Neural cell (in vitro differentiated cells): Measurements from ENCODE around the gene LGALS8. TPM values are rescaled to one million over a fixed set of nuclear protein-coding genes. Genes with fewer than 3 reads are reported as not detected.

Experiments
- H2AFZ ChIP-seq: fragments of 200-600, 300-800 bp; sonication (generic), shearing (Covaris generic); 2 replicates; pipeline ENCODE4 v1.6.0; 2014; ENCODE audit warnings: low read depth, mild to moderate bottlenecking, antibody characterized with exemption, low read length, moderate library complexity
- H3F3A ChIP-seq: fragments of 200-600 bp; shearing (Covaris generic); 2 replicates; pipeline ENCODE4 v1.6.1; 2016; ENCODE audit warnings: mild to moderate bottlenecking, moderate library complexity, mixed read lengths, antibody characterized with exemption, low read length; ENCODE audit not compliant: insufficient read depth, poor library complexity, severe bottlenecking
- H3K27ac ChIP-seq: fragments of 200-600, 300-800 bp; sonication (generic), shearing (Covaris generic); 2 replicates; pipeline ENCODE4 v1.5.1; 2014; ENCODE audit warnings: mild to moderate bottlenecking, low read length, moderate library complexity
- H3K27me3 ChIP-seq: fragments of 300-800, 200-600 bp; sonication (generic), shearing (Covaris generic); 2 replicates; pipeline ENCODE4 v1.6.0; 2014; ENCODE audit warnings: mild to moderate bottlenecking, low read depth, low read length, moderate library complexity; ENCODE audit not compliant: insufficient read depth
- H3K36me3 ChIP-seq: fragments of 300-800, 200-600 bp; sonication (generic), shearing (Covaris generic); 2 replicates; pipeline ENCODE4 v1.5.1; 2014; ENCODE audit warnings: mild to moderate bottlenecking, antibody characterized with exemption, low read length, moderate library complexity; ENCODE audit not compliant: insufficient read depth
- H3K4me2 ChIP-seq: fragments of 300-800, 200-600 bp; sonication (generic), shearing (Covaris generic); 2 replicates; pipeline ENCODE4 v1.6.0; 2014; ENCODE audit warnings: mild to moderate bottlenecking, low read length
- H3K4me3 ChIP-seq: fragments of 300-800, 200-600 bp; sonication (generic), shearing (Covaris generic); 2 replicates; pipeline ENCODE4 v1.5.1; 2014; ENCODE audit warnings: mild to moderate bottlenecking, low read length, moderate library complexity
- H3K79me2 ChIP-seq: fragments of 200-600 bp; shearing (Covaris generic); replicated peaks from 2 replicates; pipeline ENCODE4 v1.6.0; 2014; ENCODE audit warnings: mild to moderate bottlenecking, low read length, moderate library complexity; ENCODE audit not compliant: insufficient read depth
- H3K9ac ChIP-seq: fragments of 300-800, 200-600 bp; sonication (generic), shearing (Covaris generic); 2 replicates; pipeline ENCODE4 v1.6.1; 2016; ENCODE audit warnings: mild to moderate bottlenecking, low read length, mixed read lengths
- H3K9me2 ChIP-seq: fragments of 200-600 bp; shearing (Covaris generic); 2 replicates; pipeline ENCODE4 v1.6.1; 2016; ENCODE audit warnings: mild to moderate bottlenecking, low read length, mixed read lengths; ENCODE audit not compliant: insufficient read depth
- H3K9me3 ChIP-seq: fragments of 200-600, 300-800 bp; sonication (generic), shearing (Covaris generic); 2 replicates; pipeline ENCODE4 v1.6.1; 2016; ENCODE audit warnings: mild to moderate bottlenecking, mixed run types, low read length, moderate library complexity, mixed read lengths
- H4K20me1 ChIP-seq: fragments of 200-600 bp; shearing (Covaris generic); 2 replicates; pipeline ENCODE4 v1.6.1; 2016; ENCODE audit warnings: mild to moderate bottlenecking, mixed run types; ENCODE audit not compliant: insufficient read depth
- EP300 ChIP-seq: fragments of 450-650 bp; conservative IDR thresholded peaks from 2 replicates; pipeline ENCODE4 v1.6.1; 2014; ENCODE audit warnings: antibody characterized with exemption, mild to moderate bottlenecking, moderate library complexity; ENCODE audit not compliant: poor library complexity, severe bottlenecking
- EZH2 ChIP-seq: fragments of 200-600, 300-800 bp; shearing (Covaris generic), sonication (generic); IDR thresholded peaks from 2 replicates; pipeline ENCODE4 v1.6.1; 2014; ENCODE audit warnings: antibody characterized with exemption, low read length, borderline replicate concordance, mild to moderate bottlenecking; ENCODE audit not compliant: insufficient read depth, poor library complexity, severe bottlenecking
- MXI1 ChIP-seq: fragments of 450-650 bp; conservative IDR thresholded peaks from 2 replicates; pipeline ENCODE4 v1.6.1; 2014; ENCODE audit warnings: antibody characterized with exemption, mild to moderate bottlenecking; ENCODE audit not compliant: poor library complexity, severe bottlenecking
- POLR2AphosphoS5 ChIP-seq: IDR thresholded peaks from 2 replicates; pipeline ENCODE4 v1.6.1; 2012
- RAD21 ChIP-seq: fragments of 450-650 bp; conservative IDR thresholded peaks from 2 replicates; pipeline ENCODE4 v1.6.1; 2014; ENCODE audit warnings: antibody characterized with exemption, mild to moderate bottlenecking, moderate library complexity
- SMC3 ChIP-seq: fragments of 450-650 bp; conservative IDR thresholded peaks from 2 replicates; pipeline ENCODE4 v1.6.1; 2014; ENCODE audit warnings: antibody characterized with exemption, mild to moderate bottlenecking, moderate library complexity; ENCODE audit not compliant: poor library complexity
- TAF1 ChIP-seq: IDR thresholded peaks from 2 replicates; pipeline ENCODE4 v1.6.1; 2012; ENCODE audit warnings: low read depth
- polyA plus RNA-seq: library from polyadenylated mRNA; depleted of rRNA; stranded (reverse); fragments of >200 nt; gene quantifications from 2 replicates; pipeline ENCODE4 v1.2.3, GENCODE V29; 2014
- TF ChIP-seq, protein P1 (sequence below): IDR thresholded peaks from 2 replicates; pipeline ENCODE4 v1.6.1; 2012; ENCODE audit warnings: borderline replicate concordance
- TF ChIP-seq, protein P2 (sequence below): fragments of 450-650 bp; IDR thresholded peaks from 2 replicates; pipeline ENCODE4 v1.5.1; 2014; ENCODE audit warnings: antibody characterized with exemption, mild to moderate bottlenecking, moderate library complexity; ENCODE audit not compliant: poor library complexity, severe bottlenecking

Gene LGALS8
- polyA plus RNA-seq, 1 donor from 2014 or later = 1.0 TPM

DNA sequence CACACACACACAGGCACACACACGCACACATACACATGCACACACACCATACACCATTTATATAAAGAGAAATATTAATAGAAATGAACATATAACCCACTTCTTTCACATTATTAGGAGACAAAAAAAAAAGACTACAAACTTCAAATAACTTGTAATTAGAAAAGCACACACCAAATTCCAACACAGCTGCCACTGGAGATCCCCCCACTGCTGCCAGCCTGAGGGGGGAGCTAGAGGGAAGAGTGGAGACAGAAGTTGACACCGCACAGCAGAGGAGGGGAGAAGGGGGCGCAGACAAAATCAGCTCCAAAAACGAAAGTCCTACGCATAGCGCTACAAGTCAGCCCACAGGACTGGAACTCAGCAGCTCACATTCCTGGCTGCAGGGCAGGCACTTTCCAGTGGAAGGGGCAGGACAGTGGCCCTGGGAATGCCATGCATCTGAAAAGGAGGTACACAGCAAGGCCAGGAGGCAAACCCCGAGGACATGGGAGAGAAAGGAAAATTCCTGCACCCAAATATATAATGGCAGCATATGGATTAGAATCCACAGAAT is 36.5 kb downstream of the LGALS8 start:
- Histone ChIP-seq H3K27me3 (no peaks in the 10 kb centered on the region), H3K27ac (no peak overlapping the region), H3K36me3 (peaks cover 6% of the 10 kb centered on the region), H2AFZ (no peak overlapping the region), H3K79me2 (no peaks in the 10 kb centered on the region), H3F3A (no peaks in the 10 kb centered on the region), H3K9ac (no peak overlapping the region), H3K4me3 (no peak overlapping the region), H3K9me2 (no peaks in the 10 kb centered on the region), H4K20me1 (no peaks in the 10 kb centered on the region), H3K9me3 (no peaks in the 10 kb centered on the region), H3K4me2 (no peak overlapping the region)
- TF ChIP-seq POLR2AphosphoS5 (no peak), EP300 (no peak), EZH2 (no peak), MXI1 (no peak), RAD21 (no peak), SMC3 (no peak), TAF1 (no peak)
- TF ChIP-seq, protein P1, sequence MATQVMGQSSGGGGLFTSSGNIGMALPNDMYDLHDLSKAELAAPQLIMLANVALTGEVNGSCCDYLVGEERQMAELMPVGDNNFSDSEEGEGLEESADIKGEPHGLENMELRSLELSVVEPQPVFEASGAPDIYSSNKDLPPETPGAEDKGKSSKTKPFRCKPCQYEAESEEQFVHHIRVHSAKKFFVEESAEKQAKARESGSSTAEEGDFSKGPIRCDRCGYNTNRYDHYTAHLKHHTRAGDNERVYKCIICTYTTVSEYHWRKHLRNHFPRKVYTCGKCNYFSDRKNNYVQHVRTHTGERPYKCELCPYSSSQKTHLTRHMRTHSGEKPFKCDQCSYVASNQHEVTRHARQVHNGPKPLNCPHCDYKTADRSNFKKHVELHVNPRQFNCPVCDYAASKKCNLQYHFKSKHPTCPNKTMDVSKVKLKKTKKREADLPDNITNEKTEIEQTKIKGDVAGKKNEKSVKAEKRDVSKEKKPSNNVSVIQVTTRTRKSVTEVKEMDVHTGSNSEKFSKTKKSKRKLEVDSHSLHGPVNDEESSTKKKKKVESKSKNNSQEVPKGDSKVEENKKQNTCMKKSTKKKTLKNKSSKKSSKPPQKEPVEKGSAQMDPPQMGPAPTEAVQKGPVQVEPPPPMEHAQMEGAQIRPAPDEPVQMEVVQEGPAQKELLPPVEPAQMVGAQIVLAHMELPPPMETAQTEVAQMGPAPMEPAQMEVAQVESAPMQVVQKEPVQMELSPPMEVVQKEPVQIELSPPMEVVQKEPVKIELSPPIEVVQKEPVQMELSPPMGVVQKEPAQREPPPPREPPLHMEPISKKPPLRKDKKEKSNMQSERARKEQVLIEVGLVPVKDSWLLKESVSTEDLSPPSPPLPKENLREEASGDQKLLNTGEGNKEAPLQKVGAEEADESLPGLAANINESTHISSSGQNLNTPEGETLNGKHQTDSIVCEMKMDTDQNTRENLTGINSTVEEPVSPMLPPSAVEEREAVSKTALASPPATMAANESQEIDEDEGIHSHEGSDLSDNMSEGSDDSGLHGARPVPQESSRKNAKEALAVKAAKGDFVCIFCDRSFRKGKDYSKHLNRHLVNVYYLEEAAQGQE = no peak
- TF ChIP-seq, protein P2, sequence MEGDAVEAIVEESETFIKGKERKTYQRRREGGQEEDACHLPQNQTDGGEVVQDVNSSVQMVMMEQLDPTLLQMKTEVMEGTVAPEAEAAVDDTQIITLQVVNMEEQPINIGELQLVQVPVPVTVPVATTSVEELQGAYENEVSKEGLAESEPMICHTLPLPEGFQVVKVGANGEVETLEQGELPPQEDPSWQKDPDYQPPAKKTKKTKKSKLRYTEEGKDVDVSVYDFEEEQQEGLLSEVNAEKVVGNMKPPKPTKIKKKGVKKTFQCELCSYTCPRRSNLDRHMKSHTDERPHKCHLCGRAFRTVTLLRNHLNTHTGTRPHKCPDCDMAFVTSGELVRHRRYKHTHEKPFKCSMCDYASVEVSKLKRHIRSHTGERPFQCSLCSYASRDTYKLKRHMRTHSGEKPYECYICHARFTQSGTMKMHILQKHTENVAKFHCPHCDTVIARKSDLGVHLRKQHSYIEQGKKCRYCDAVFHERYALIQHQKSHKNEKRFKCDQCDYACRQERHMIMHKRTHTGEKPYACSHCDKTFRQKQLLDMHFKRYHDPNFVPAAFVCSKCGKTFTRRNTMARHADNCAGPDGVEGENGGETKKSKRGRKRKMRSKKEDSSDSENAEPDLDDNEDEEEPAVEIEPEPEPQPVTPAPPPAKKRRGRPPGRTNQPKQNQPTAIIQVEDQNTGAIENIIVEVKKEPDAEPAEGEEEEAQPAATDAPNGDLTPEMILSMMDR = no peak

DNA sequence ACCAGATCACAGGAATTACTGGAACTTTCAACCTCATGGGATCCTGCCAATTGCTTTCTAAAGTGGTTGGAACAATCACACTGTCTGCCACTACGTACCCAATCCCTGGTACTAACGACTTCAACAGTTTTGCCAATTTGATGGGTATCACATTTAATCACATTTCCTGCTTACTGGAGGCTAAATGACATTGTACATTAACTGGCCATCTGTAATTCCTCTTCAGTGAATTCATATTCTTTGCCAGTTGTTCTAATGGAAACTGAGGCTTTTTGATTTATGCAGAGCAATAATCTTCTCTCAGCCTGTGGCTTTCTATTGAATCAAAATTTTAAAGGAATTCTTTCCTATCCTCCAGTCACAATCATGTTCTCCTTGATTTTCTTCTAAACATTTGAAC is 38.2 kb downstream of the LGALS8 start:
- Histone ChIP-seq H3K9me2 (no peaks in the 10 kb centered on the region), H3K9me3 (no peaks in the 10 kb centered on the region), H3K4me2 (no peak overlapping the region), H3K27me3 (no peaks in the 10 kb centered on the region), H3K4me3 (no peak overlapping the region), H2AFZ (no peak overlapping the region), H3K9ac (no peak overlapping the region), H3K36me3 (peaks cover 6% of the 10 kb centered on the region), H3K27ac (no peak overlapping the region), H3K79me2 (no peaks in the 10 kb centered on the region), H4K20me1 (no peaks in the 10 kb centered on the region), H3F3A (no peaks in the 10 kb centered on the region)
- TF ChIP-seq, protein P2 = no peak
- TF ChIP-seq, protein P1 = no peak
- TF ChIP-seq EP300 (no peak), SMC3 (no peak), RAD21 (no peak), EZH2 (no peak), MXI1 (no peak), TAF1 (no peak), POLR2AphosphoS5 (no peak)
